Measurements from ENCODE around the gene PANK2.

PANK2 gene

DNA sequence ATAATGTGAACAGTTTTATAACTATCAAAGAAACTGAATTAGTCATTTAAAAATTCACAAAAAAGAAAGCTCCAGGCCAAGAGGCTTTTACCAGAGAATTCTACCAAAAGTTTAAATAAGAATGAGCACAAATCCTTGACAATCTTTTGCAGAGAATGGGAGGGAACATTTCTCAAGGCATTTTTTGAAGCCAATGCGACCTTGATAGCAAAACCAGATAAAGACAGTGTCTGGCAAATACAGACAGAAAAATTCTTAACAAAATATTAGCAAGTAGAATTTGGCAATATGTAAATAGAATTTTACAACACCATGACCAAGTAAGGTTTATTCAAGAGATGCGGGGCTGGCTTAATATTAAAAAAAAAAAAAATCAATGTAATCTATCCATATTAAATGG, 84.5 kb downstream of the PANK2 start:
- Histone ChIP-seq H3K27me3 (ENCODE audit: insufficient read depth, low read depth) (no peaks in the 10 kb centered on the region), H3K36me3 (ENCODE audit: insufficient read depth) (no peaks in the 10 kb centered on the region), H3K79me2 (ENCODE audit: insufficient read depth, low read depth) (no peaks in the 10 kb centered on the region), H3K27ac (no peak overlapping the region), H3K9ac (no peak overlapping the region), H4K20me1 (ENCODE audit: insufficient read depth) (no peaks in the 10 kb centered on the region), H3K4me3 (IDR thresholded peaks at IDR 0.05; ENCODE audit: insufficient read depth, low read depth, low read length) (no peak overlapping the region), H2AFZ (ENCODE audit: low read depth) (no peak overlapping the region), H3K4me2 (no peak overlapping the region), H3K4me1 (ENCODE audit: low read depth, poor library complexity, severe bottlenecking) (no peaks in the 10 kb centered on the region)
- no peak for TF ChIP-seq CTCF (conservative IDR thresholded peaks at IDR 0.05; ENCODE audit: low read depth, low read length)

DNA sequence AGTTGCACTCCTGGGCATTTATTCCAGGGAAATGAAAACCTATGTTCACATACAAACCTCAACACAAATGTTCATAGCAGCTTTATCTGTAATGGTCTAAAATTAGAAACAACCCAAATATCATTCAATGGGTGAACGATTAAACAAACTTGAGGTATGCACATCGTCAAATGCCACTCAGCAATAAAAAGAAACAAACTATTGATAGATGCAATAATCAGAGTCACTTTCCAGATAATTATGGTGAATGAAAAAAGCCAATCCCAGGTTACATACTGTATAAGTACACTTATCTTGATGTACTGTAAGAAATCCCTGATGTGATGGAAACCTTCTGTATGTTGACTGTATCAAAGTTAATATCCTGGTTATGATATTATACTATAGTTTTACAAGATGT, 87.3 kb downstream of the PANK2 start:
- Histone ChIP-seq H3K4me2 (no peak overlapping the region), H3K27ac (no peak overlapping the region), H3K79me2 (ENCODE audit: insufficient read depth, low read depth) (no peaks in the 10 kb centered on the region), H3K4me3 (IDR thresholded peaks at IDR 0.05; ENCODE audit: insufficient read depth, low read depth, low read length) (no peak overlapping the region), H2AFZ (ENCODE audit: low read depth) (no peak overlapping the region), H3K27me3 (ENCODE audit: insufficient read depth, low read depth) (no peaks in the 10 kb centered on the region), H3K36me3 (ENCODE audit: insufficient read depth) (no peaks in the 10 kb centered on the region), H3K4me1 (ENCODE audit: low read depth, poor library complexity, severe bottlenecking) (peaks cover 17% of the 10 kb centered on the region), H3K9ac (no peak overlapping the region), H4K20me1 (ENCODE audit: insufficient read depth) (no peaks in the 10 kb centered on the region)
- TF ChIP-seq CTCF (conservative IDR thresholded peaks at IDR 0.05; ENCODE audit: low read depth, low read length) = no peak
